Measurements from ENCODE around the gene TTYH3.

The TTYH3 gene

DNA sequence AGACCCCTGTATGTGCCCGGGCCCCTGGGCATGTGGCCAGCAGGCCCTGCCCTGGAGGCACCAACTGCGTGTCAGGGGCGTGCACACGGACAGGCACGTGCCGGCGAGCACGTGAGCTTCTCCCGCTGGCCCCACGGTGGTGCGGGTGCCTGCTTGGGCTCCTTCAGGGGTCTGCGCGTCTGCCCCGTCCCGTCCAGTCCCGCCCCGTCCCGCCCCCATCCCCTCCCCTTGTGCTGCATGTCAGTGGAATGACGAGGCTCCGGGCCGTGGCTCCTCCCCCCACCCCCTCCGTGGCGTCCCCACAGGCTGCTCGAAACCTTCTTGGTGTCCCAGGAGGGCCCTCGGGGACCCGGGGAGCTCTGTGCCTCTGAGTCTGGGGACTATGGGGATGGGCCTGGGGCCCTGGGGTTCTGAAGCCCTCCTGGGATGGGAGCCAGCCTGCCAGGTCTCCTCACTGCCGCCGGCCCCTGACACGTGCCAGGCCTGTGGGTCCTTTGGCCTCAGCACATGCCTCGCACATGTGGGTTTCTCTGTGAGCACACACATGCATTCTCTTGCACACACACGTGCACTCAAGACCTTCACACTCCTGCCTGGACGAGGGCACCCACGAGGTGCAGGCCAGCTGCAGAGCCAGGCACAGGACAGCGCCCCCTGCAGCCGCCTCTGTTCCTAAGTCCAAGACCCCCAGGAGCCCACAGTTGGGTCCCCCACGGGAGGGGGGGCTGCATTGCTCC, 28.7 kb downstream of the TTYH3 start:
- in situ Hi-C loops (cut with MboI; ENCODE audit: low sequenced_read_pairs): no loop called here
- Histone ChIP-seq H3K4me3 (no peak overlapping the region), H3K27me3 (ENCODE audit: low read depth) (no peaks in the 10 kb centered on the region)

DNA sequence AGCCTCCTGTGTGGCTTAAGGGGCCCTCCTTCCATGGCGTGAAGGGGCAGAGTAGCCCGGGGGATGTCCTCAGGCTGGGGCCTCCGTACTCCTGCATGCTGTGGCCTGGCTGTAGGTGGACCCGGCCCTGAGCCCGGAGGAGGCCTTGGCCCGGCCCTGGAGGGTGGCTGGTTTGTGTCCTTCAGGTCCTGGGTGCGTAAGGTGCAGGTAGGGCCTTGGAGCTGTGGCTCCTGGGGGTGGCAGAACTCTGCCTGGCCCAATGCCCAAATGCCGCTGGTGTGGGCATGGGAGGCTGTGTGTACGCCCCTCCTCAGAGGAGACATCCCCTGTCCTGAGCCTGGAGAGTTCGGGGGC, 29.3 kb downstream of the TTYH3 start:
- no peaks in the 10 kb centered on the region for H3K27me3 ChIP-seq (ENCODE audit: low read depth)
- H3K9me3 ChIP-seq: no peaks in the 10 kb centered on the region
- in situ Hi-C loops (cut with MboI; ENCODE audit: low sequenced_read_pairs): no loop called here
- no peak for DNase-seq (ENCODE audit: low spot score in 2 of 2)
- no peak overlapping the region for H3K4me3 ChIP-seq
- H3K36me3 ChIP-seq (replicated peaks): no peaks in the 10 kb centered on the region; the same call in 1 of the 2 replicates
- no peaks in the 10 kb centered on the region for H3K4me1 ChIP-seq

More for the DNA sequence above, 28.7 kb downstream of the TTYH3 start:
- Histone ChIP-seq H3K4me1 (no peaks in the 10 kb centered on the region), H3K36me3 (replicated peaks) (no peaks in the 10 kb centered on the region; the same call in 1 of the 2 replicates), H3K9me3 (no peaks in the 10 kb centered on the region)
- no peak for DNase-seq (ENCODE audit: low spot score in 2 of 2)

DNA sequence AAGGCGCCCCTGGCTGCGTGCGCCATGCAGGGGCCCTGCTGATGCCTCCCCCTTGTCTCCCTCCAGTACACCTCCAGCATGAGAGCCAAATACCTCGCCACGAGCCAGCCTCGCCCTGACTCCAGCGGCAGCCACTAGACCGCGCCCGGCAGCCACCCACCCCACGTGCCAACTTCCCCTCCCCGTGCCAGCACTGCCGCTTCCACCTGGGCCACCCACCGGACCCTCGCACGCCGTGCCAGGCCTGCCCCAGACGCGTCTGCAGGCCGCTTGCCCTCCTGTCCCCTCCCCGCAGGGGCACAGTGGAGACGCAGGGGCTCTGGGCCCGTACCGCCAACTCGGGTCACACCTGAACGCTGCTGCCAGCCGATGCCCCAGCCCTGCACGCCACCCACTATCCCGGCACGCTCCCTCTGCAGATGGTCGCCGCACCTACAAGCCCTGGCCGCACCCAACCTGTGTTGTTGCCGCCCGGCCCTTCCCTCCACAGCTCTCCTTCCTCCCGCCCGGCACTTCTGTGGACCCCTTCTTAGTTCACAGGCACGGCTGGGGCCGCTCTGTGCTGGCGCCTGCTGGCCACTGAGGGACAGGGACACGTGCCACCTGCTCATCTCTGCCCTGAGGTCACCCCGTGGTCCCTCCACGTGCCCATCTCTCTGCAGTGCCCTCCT, 30.0 kb downstream of the TTYH3 start:
- no peaks in the 10 kb centered on the region; the same call in 1 of the 2 replicates for H3K36me3 ChIP-seq (replicated peaks)
- no peak for DNase-seq (ENCODE audit: low spot score in 2 of 2)
- in situ Hi-C loops (cut with MboI; ENCODE audit: low sequenced_read_pairs): no loop called here
- H3K4me1 ChIP-seq: no peaks in the 10 kb centered on the region
- no peaks in the 10 kb centered on the region for H3K9me3 ChIP-seq
- no peak overlapping the region for H3K4me3 ChIP-seq
- H3K27me3 ChIP-seq (ENCODE audit: low read depth): no peaks in the 10 kb centered on the region

DNA sequence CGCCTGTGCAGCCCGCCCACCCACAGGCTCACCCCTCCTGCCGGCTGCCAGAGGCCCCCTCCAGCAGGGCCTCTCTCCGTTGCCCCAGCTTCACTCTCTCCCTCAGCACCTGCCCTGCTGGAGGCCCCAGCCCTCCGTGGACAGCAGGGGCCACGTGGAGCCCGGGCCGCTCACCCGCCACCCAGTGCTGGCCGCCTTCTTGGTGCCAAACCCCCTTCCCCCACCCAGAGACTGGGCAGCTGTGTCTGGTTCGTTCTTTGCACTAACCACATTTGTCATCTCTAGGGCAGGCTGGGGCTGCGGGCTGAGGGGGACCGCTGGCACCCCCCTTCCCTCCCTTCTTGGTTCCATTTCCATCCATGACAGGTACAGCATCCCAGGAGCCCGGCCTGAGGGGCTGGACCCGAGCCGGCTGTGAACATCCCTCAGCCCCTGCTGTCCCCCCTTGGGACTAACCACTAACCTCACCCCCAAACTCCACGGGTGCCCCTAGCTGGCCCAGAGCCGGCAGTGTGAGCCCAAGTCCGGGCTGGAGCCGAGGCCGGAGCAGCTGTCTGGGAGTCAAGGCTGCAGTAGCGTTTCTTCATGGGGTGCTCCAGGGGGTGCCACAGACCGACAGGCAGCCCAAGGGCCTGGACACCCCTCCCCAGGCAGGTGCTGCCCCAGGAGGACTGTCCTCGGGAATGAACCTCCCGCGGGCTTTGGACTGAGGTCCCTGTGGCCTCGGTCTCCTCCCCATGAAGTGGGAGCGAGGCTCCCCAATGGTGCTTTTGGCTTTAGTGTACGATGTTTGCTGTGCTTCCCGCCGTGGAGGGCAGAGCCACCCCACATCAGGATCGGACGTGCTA, 30.7 kb downstream of the TTYH3 start:
- in situ Hi-C loops (cut with MboI; ENCODE audit: low sequenced_read_pairs): no loop called here
- Histone ChIP-seq H3K36me3 (replicated peaks) (no peaks in the 10 kb centered on the region; the same call in 1 of the 2 replicates), H3K9me3 (no peaks in the 10 kb centered on the region), H3K27me3 (ENCODE audit: low read depth) (no peaks in the 10 kb centered on the region), H3K4me1 (no peaks in the 10 kb centered on the region), H3K4me3 (no peak overlapping the region)
- DNase-seq (ENCODE audit: low spot score in 2 of 2): no peak

DNA sequence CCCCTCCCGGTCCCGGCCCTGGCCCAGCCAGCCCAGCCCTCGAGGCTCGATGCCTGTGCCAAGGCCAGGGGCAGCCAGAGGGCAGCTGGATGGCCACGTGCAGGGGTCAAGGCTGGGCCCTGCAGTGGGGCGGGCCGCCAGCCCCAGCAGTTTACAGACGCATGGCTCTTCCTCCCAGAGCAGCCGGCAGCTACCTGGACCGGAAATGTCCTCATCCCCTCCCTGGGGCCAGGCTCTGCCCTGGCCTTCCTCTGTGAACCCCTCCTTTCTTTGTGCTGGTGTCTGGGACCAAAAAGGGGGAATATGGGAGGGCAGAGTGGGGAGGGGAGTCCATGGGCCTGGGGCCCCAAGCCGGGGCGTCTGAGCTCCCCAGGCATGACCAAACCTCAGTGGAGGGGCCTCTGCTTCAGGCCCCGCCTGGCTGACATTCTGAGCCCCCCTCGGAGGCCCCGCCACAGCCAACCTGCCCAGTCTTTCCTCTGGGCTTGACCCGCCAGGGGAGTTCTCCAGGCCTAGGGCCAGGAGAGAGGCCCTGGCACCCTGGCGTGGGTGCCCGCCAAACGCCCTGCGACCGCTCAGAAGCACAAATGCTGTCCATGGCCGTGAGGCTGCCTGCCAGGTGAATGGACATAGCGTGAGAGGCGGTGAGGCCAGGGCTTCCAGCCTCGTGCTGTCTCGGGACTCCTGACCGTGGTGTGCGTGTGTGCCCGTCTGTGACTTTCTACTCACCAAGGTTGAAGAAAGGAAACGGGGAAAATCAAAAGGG, 31.5 kb downstream of the TTYH3 start:
- H3K9me3 ChIP-seq: no peaks in the 10 kb centered on the region
- no peaks in the 10 kb centered on the region for H3K4me1 ChIP-seq
- no peaks in the 10 kb centered on the region for H3K27me3 ChIP-seq (ENCODE audit: low read depth)
- H3K36me3 ChIP-seq (replicated peaks): no peaks in the 10 kb centered on the region; the same call in 1 of the 2 replicates
- in situ Hi-C loops (cut with MboI; ENCODE audit: low sequenced_read_pairs): no loop called here
- no peak overlapping the region for H3K4me3 ChIP-seq
- no peak for DNase-seq (ENCODE audit: low spot score in 2 of 2)

DNA sequence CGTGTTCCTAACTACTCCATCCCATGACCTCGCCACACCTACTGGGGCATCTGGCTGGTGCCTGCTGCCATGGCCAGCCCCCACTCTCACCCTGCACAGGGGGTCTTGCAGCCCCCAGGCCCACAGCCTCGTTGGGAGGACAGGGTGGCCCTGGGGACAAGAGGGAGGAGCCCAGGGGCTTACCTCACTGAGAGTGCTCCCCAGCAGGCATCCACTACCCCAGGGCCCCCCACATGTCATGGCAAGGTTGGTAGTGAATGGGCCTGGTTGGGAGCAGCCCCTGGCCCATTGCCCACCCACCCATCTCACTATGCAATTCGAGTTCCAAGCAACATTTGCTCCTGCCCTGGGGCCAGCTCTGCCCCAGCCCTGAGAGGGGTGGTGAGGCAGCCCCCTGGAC, 32.2 kb downstream of the TTYH3 start:
- Histone ChIP-seq H3K36me3 (replicated peaks) (no peaks in the 10 kb centered on the region), H3K27me3 (ENCODE audit: low read depth) (no peaks in the 10 kb centered on the region), H3K4me1 (no peaks in the 10 kb centered on the region), H3K4me3 (no peak overlapping the region), H3K9me3 (no peaks in the 10 kb centered on the region)
- in situ Hi-C loops (cut with MboI; ENCODE audit: low sequenced_read_pairs): no loop called here
- DNase-seq (ENCODE audit: low spot score in 2 of 2): no peak

DNA sequence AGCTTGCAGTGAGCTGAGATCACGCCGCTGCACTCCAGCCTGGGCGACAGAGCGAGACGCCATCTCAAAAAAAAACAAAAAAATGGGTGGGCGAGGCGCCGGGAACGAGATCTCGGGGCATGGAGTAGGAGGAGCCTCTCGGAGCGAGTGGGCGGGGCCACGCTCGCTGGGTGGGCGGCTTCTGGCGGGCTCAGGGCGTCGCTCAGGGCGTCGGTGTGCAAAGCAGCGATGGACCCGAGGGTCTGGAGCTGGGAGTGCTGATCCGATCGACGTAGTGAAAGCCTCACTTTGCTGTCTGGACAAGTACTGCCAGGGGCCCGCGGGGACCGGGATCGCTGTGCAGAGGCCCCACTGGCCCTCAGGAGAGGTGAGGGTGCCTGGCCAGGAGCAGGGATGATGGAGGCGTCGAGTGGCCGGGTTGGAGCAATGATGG, 33.6 kb downstream of the TTYH3 start:
- no peaks in the 10 kb centered on the region for H3K27me3 ChIP-seq (ENCODE audit: low read depth)
- no peaks in the 10 kb centered on the region for H3K36me3 ChIP-seq (replicated peaks)
- in situ Hi-C loops (cut with MboI; ENCODE audit: low sequenced_read_pairs): no loop called here
- H3K4me3 ChIP-seq: no peak overlapping the region
- H3K4me1 ChIP-seq: no peaks in the 10 kb centered on the region
- no peak for DNase-seq (ENCODE audit: low spot score in 2 of 2)
- no peaks in the 10 kb centered on the region for H3K9me3 ChIP-seq

DNA sequence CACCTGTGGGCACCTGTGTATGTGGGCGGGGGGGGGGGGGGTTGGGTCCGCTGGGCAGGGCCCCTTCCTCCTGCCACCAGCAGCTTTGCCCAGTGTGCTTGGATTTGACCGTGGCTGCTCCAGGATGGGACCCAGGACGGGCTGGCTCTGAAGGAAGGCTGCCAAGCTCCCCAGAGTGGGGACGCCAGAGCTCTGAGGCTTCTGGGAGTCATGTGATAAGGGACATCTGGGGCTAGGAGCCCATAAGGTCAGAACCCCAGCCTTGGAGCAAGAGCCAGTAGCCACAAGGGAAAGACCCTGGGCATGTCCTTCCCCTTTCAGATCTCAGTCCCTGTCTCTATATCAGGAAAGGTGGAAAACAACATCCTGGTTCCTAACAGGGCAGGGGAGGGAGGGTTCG, 34.4 kb downstream of the TTYH3 start:
- Histone ChIP-seq H3K4me3 (no peak overlapping the region), H3K9me3 (no peaks in the 10 kb centered on the region), H3K27me3 (ENCODE audit: low read depth) (no peaks in the 10 kb centered on the region), H3K4me1 (no peaks in the 10 kb centered on the region), H3K36me3 (replicated peaks) (no peaks in the 10 kb centered on the region)
- no peak for DNase-seq (ENCODE audit: low spot score in 2 of 2)
- in situ Hi-C loops (cut with MboI; ENCODE audit: low sequenced_read_pairs): no loop called here

DNA sequence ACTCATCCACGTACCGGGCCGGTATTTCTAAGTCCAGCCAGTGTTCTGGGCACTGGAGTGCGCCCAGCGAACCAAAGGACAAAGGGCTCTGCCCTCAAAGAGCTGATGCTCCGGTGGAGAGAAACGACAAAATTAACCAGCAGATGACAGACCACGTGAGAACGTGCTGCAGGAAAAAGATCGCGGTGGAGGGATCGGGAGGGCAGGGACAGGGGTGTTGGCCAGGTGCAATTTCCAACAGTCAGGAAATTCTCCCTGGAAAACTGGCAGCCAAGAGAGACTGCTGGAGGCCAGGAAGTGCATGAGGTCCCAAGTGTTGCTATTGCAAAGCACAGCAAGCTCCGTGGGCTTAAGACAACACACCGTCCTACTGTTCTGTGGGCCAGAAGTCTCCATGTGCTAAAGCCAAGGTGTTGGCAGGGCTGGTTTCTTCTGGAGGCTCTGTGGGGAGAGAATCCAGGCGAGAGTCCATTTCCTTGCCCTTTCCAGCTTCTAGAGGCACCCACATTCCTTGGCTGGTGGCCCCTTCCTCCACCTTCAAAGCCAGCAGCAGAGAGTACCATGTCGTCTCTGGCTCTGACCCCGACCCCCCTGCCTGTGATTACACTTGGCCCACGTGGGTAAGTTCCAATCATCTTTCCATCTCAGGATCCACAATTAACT, 34.9 kb downstream of the TTYH3 start:
- Histone ChIP-seq H3K4me3 (no peak overlapping the region), H3K27me3 (ENCODE audit: low read depth) (no peaks in the 10 kb centered on the region), H3K4me1 (no peaks in the 10 kb centered on the region), H3K9me3 (no peaks in the 10 kb centered on the region), H3K36me3 (replicated peaks) (no peaks in the 10 kb centered on the region)
- in situ Hi-C loops (cut with MboI; ENCODE audit: low sequenced_read_pairs): no loop called here
- no peak for DNase-seq (ENCODE audit: low spot score in 2 of 2)

DNA sequence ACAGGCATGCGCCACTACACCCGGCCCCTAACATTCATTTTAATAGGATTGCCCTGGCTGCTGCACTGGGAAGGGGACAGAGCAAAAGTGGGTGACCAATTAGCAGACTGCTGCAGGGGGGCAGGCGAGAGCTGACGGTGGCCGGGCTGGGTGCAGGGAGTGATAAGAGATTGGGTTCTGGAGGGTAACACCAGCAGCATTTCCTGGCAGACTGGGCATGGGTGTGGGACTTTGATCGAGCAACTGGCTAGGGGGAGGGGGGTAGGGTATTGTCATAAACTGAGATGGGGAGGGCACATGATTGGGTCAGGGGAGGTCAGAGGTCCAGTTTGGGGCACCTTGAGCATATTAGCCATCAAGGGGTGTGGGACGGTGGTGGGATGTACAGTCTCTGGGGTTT, 36.1 kb downstream of the TTYH3 start:
- Histone ChIP-seq H3K4me3 (no peak overlapping the region), H3K27me3 (ENCODE audit: low read depth) (no peaks in the 10 kb centered on the region), H3K9me3 (no peaks in the 10 kb centered on the region), H3K36me3 (replicated peaks) (no peaks in the 10 kb centered on the region), H3K4me1 (no peaks in the 10 kb centered on the region)
- in situ Hi-C loops (cut with MboI; ENCODE audit: low sequenced_read_pairs): no loop called here
- no peak for DNase-seq (ENCODE audit: low spot score in 2 of 2)

DNA sequence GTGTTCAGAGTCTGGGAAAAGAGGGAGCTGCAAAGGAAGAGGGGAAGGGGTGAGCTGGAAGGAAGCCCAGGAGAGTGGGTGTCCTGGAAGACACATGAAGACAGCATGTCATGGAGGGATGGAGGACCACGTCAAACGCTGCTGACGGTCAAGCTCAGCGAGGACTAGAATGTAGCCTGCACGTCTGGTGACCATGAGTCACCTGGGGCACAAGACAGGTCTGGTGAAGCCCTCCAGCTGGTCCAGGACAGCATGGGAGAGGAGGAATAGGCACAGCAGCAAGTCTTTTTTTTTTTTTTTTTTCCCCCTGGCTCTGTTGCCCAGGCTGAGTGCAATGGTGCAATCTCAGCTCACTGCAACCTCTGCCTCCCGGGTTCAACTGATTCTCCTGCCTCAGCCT, 36.6 kb downstream of the TTYH3 start:
- Histone ChIP-seq H3K4me1 (no peaks in the 10 kb centered on the region), H3K36me3 (replicated peaks) (no peaks in the 10 kb centered on the region), H3K9me3 (no peaks in the 10 kb centered on the region), H3K4me3 (no peak overlapping the region), H3K27me3 (ENCODE audit: low read depth) (no peaks in the 10 kb centered on the region)
- in situ Hi-C loops (cut with MboI; ENCODE audit: low sequenced_read_pairs): no loop called here
- no peak for DNase-seq (ENCODE audit: low spot score in 2 of 2)

DNA sequence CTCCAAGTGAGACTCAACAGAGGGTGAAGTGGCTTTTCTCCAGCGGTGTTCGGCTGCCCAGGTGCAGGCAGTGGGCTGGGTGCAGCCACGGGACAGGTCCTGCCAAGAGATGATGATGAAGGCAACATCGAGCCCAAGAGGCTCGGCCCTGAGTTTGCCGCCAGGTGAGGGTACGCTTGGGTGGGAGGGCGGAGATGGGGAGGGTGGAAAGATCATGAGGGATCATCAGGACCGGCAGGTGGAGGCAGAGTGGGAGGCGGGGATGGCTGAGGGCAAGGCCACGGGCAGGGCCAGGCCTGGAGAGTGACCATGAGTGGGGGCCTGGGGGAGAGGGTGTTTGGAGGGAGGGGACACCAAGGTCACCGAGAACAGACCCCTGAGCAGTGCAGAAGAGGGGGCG, 38.4 kb downstream of the TTYH3 start:
- in situ Hi-C loops (cut with MboI; ENCODE audit: low sequenced_read_pairs): no loop called here

More for the DNA sequence above, 38.4 kb downstream of the TTYH3 start:
- H3K4me3 ChIP-seq: no peak overlapping the region
- no peaks in the 10 kb centered on the region for H3K4me1 ChIP-seq
- DNase-seq (ENCODE audit: low spot score in 2 of 2): no peak
- no peaks in the 10 kb centered on the region for H3K9me3 ChIP-seq
- H3K36me3 ChIP-seq (replicated peaks): no peaks in the 10 kb centered on the region
- H3K27me3 ChIP-seq (ENCODE audit: low read depth): no peaks in the 10 kb centered on the region

Data from HAP-1 (cell line).